Measurements from ENCODE around the gene FSD2. TPM values are rescaled to one million over a fixed set of nuclear protein-coding genes. Genes with fewer than 3 reads are reported as not detected.

The FSD2 gene
- total RNA-seq, 2 donors from 2014 or later: not detected

- no peak overlapping the region for H3K4me3 Mint-ChIP-seq
- peaks cover 7 to 15% of the 10 kb centered on the region in 2 donors for H3K4me1 Mint-ChIP-seq (ENCODE audit: low read depth in 2 of 2)
- H3K9me3 Mint-ChIP-seq: no peaks in the 10 kb centered on the region
- H3K36me3 Mint-ChIP-seq: peaks cover 7% of the 10 kb centered on the region
- no peak for ATAC-seq
- no peaks in the 10 kb centered on the region for H3K27me3 Mint-ChIP-seq
- H3K27ac Mint-ChIP-seq: no peak overlapping the region
- no peak for DNase-seq (ENCODE audit: low spot score)
Observed at GRCh38 chr15:82763361-82764116, 42.3 kb downstream of the FSD2 start.

- peaks cover 41% of the 10 kb centered on the region for H3K36me3 Mint-ChIP-seq
- ATAC-seq: peak in 1 of 2 donors; percentile 32
- no peaks in the 10 kb centered on the region for H3K9me3 Mint-ChIP-seq
- peak overlapping the region; percentile 96 to 97 for H3K27ac Mint-ChIP-seq
- no peaks in the 10 kb centered on the region for H3K27me3 Mint-ChIP-seq
- H3K4me3 Mint-ChIP-seq: peak overlapping the region; percentile 100
- peaks cover 34 to 45% of the 10 kb centered on the region in 2 donors for H3K4me1 Mint-ChIP-seq (ENCODE audit: low read depth in 2 of 2)
- DNase-seq (ENCODE audit: low spot score): no peak
Observed at GRCh38 chr15:82751308-82751707, 54.6 kb downstream of the FSD2 start.

- Mint-ChIP-seq H3K4me1 (ENCODE audit: low read depth in 2 of 2) (peaks cover 31 to 45% of the 10 kb centered on the region in 2 donors), H3K4me3 (peak overlapping the region; percentile 100), H3K27me3 (no peaks in the 10 kb centered on the region), H3K36me3 (peaks cover 36% of the 10 kb centered on the region), H3K27ac (peak overlapping the region; percentile 96 to 97), H3K9me3 (no peaks in the 10 kb centered on the region)
- ATAC-seq: peak; percentile 3
- no peak for DNase-seq (ENCODE audit: low spot score)
Observed at GRCh38 chr15:82750831-82751180, 55.1 kb downstream of the FSD2 start.

GRCh38 chr15:82749951-82750830 is 55.7 kb downstream of the FSD2 start:
- peak overlapping the region; percentile 100 for H3K4me3 Mint-ChIP-seq

GRCh38 chr15:82748315-82748714 is 57.6 kb downstream of the FSD2 start:
- H3K4me1 Mint-ChIP-seq (ENCODE audit: low read depth in 2 of 2): peaks cover 27 to 32% of the 10 kb centered on the region in 2 donors
- no peak for ATAC-seq
- H3K27me3 Mint-ChIP-seq: no peaks in the 10 kb centered on the region
- peak overlapping the region in 1 of 2 donors; percentile 4 for H3K27ac Mint-ChIP-seq
- peak overlapping the region; percentile 18 for H3K4me3 Mint-ChIP-seq
- no peak for DNase-seq (ENCODE audit: low spot score)
- H3K36me3 Mint-ChIP-seq: peaks cover 21% of the 10 kb centered on the region
- no peaks in the 10 kb centered on the region for H3K9me3 Mint-ChIP-seq

More at GRCh38 chr15:82749951-82750830, 55.7 kb downstream of the FSD2 start:
- DNase-seq (ENCODE audit: low spot score): peak; percentile 91
- no peaks in the 10 kb centered on the region for H3K9me3 Mint-ChIP-seq
- peaks cover 33% of the 10 kb centered on the region for H3K36me3 Mint-ChIP-seq
- no peaks in the 10 kb centered on the region for H3K27me3 Mint-ChIP-seq
- peak overlapping the region; percentile 96 to 97 for H3K27ac Mint-ChIP-seq
- ATAC-seq: peak; percentile 96 to 98
- peaks cover 31 to 44% of the 10 kb centered on the region in 2 donors for H3K4me1 Mint-ChIP-seq (ENCODE audit: low read depth in 2 of 2)

- Mint-ChIP-seq H3K4me3 (no peak overlapping the region), H3K4me1 (ENCODE audit: low read depth in 2 of 2) (peaks cover 0 to 4% of the 10 kb centered on the region in 2 donors), H3K27ac (no peak overlapping the region), H3K36me3 (peaks cover 5% of the 10 kb centered on the region), H3K27me3 (no peaks in the 10 kb centered on the region), H3K9me3 (no peaks in the 10 kb centered on the region)
- ATAC-seq: no peak
- no peak for DNase-seq (ENCODE audit: low spot score)
Observed at GRCh38 chr15:82743810-82744209, 62.1 kb downstream of the FSD2 start.

- H3K27ac Mint-ChIP-seq: no peak overlapping the region
- peaks cover 5% of the 10 kb centered on the region for H3K36me3 Mint-ChIP-seq
- no peak overlapping the region for H3K4me3 Mint-ChIP-seq
- peaks cover 0 to 4% of the 10 kb centered on the region in 2 donors for H3K4me1 Mint-ChIP-seq (ENCODE audit: low read depth in 2 of 2)
- H3K27me3 Mint-ChIP-seq: no peaks in the 10 kb centered on the region
- H3K9me3 Mint-ChIP-seq: no peaks in the 10 kb centered on the region
- ATAC-seq (no peak), DNase-seq (ENCODE audit: low spot score) (no peak)
Observed at GRCh38 chr15:82742134-82742533, 63.7 kb downstream of the FSD2 start.

- ATAC-seq (no peak), DNase-seq (ENCODE audit: low spot score) (no peak)
- no peak overlapping the region for H3K27ac Mint-ChIP-seq
- H3K4me1 Mint-ChIP-seq (ENCODE audit: low read depth in 2 of 2): peaks cover 0 to 4% of the 10 kb centered on the region in 2 donors
- peaks cover 5% of the 10 kb centered on the region for H3K36me3 Mint-ChIP-seq
- no peak overlapping the region for H3K4me3 Mint-ChIP-seq
- H3K27me3 Mint-ChIP-seq: no peaks in the 10 kb centered on the region
- no peaks in the 10 kb centered on the region for H3K9me3 Mint-ChIP-seq
Observed at GRCh38 chr15:82739086-82739485, 66.8 kb downstream of the FSD2 start.

- DNase-seq (ENCODE audit: low spot score) (no peak), ATAC-seq (no peak)
- Mint-ChIP-seq H3K27me3 (no peaks in the 10 kb centered on the region), H3K4me3 (no peak overlapping the region), H3K27ac (no peak overlapping the region), H3K9me3 (no peaks in the 10 kb centered on the region), H3K36me3 (peaks cover 5% of the 10 kb centered on the region), H3K4me1 (ENCODE audit: low read depth in 2 of 2) (peaks cover 0 to 4% of the 10 kb centered on the region in 2 donors)
Observed at GRCh38 chr15:82737975-82738374, 67.9 kb downstream of the FSD2 start.

GRCh38 chr15:82731527-82731926 is 74.3 kb downstream of the FSD2 start:
- Mint-ChIP-seq H3K27me3 (no peaks in the 10 kb centered on the region), H3K36me3 (no peaks in the 10 kb centered on the region), H3K4me1 (ENCODE audit: low read depth in 2 of 2) (no peaks in the 10 kb centered on the region), H3K9me3 (no peaks in the 10 kb centered on the region), H3K27ac (no peak overlapping the region), H3K4me3 (no peak overlapping the region)
- ATAC-seq: peak in 1 of 2 donors; percentile 77
- no peak for DNase-seq (ENCODE audit: low spot score)

- ATAC-seq: no peak
- H3K4me1 Mint-ChIP-seq (ENCODE audit: low read depth in 2 of 2): no peaks in the 10 kb centered on the region
- no peak overlapping the region for H3K27ac Mint-ChIP-seq
- H3K9me3 Mint-ChIP-seq: no peaks in the 10 kb centered on the region
- H3K36me3 Mint-ChIP-seq: no peaks in the 10 kb centered on the region
- H3K4me3 Mint-ChIP-seq: no peak overlapping the region
- DNase-seq (ENCODE audit: low spot score): no peak
- no peaks in the 10 kb centered on the region for H3K27me3 Mint-ChIP-seq
Observed at GRCh38 chr15:82730022-82730530, 75.8 kb downstream of the FSD2 start.

GRCh38 chr15:82726816-82727215 is 79.1 kb downstream of the FSD2 start:
- no peaks in the 10 kb centered on the region for H3K9me3 Mint-ChIP-seq

GRCh38 chr15:82715003-82715402 is 90.9 kb downstream of the FSD2 start:
- H3K4me1 Mint-ChIP-seq (ENCODE audit: low read depth in 2 of 2): peaks cover 0 to 4% of the 10 kb centered on the region in 2 donors
- H3K9me3 Mint-ChIP-seq: no peaks in the 10 kb centered on the region
- no peak overlapping the region for H3K27ac Mint-ChIP-seq
- DNase-seq (ENCODE audit: low spot score) (no peak), ATAC-seq (no peak)
- no peaks in the 10 kb centered on the region for H3K36me3 Mint-ChIP-seq
- peaks cover 18 to 25% of the 10 kb centered on the region in 2 donors for H3K27me3 Mint-ChIP-seq
- no peak overlapping the region for H3K4me3 Mint-ChIP-seq

More at GRCh38 chr15:82726816-82727215, 79.1 kb downstream of the FSD2 start:
- no peak for ATAC-seq
- H3K4me3 Mint-ChIP-seq: no peak overlapping the region
- H3K36me3 Mint-ChIP-seq: no peaks in the 10 kb centered on the region
- H3K4me1 Mint-ChIP-seq (ENCODE audit: low read depth in 2 of 2): no peaks in the 10 kb centered on the region
- DNase-seq (ENCODE audit: low spot score): no peak
- H3K27ac Mint-ChIP-seq: no peak overlapping the region
- peaks cover 5 to 6% of the 10 kb centered on the region in 2 donors for H3K27me3 Mint-ChIP-seq

GRCh38 chr15:82714016-82714415 is 91.9 kb downstream of the FSD2 start:
- no peak overlapping the region for H3K27ac Mint-ChIP-seq
- no peaks in the 10 kb centered on the region for H3K9me3 Mint-ChIP-seq
- DNase-seq (ENCODE audit: low spot score): no peak
- H3K27me3 Mint-ChIP-seq: peaks cover 18% of the 10 kb centered on the region in 2 donors
- H3K4me3 Mint-ChIP-seq: no peak overlapping the region
- ATAC-seq: no peak
- H3K36me3 Mint-ChIP-seq: no peaks in the 10 kb centered on the region
- H3K4me1 Mint-ChIP-seq (ENCODE audit: low read depth in 2 of 2): peaks cover 0 to 4% of the 10 kb centered on the region in 2 donors
